HG02678 (cell line): Measurements from ENCODE around the gene LTBP2.

Experiments used
- ATAC-seq: cut with Tn5 transposase; IDR thresholded peaks from one replicate; pipeline ENCODE4 v1.9.1; 2021; ENCODE audit warnings: mild to moderate bottlenecking, moderate library complexity; ENCODE audit not compliant: unreplicated experiment

Gene LTBP2

DNA sequence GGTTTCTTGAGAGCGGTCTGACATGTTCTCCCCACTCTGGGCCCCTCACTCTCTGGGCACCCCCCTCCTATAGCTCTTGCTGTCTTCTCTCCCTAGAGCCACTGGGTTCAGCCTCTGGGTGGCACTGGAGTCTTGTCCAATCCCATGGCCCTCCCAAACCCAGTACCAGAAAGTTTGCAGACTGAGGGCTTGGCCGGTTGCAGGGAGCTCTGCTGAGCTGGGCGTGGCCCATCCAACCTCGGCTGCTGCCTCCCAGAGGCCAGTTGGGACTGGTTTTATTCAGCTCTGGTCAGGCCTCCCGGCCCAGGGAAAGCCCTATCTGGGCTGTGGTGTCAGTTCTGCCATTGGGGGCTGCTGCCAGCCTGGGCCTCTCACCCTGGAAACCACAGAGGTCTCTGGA is 80.6 kb downstream of the LTBP2 start:
- no peak for ATAC-seq

GRCh38 chr14:74531006-74531405 is 81.0 kb downstream of the LTBP2 start:
- ATAC-seq, result no peak

GRCh38 chr14:74528886-74529285 is 83.2 kb downstream of the LTBP2 start:
- ATAC-seq, result no peak

DNA sequence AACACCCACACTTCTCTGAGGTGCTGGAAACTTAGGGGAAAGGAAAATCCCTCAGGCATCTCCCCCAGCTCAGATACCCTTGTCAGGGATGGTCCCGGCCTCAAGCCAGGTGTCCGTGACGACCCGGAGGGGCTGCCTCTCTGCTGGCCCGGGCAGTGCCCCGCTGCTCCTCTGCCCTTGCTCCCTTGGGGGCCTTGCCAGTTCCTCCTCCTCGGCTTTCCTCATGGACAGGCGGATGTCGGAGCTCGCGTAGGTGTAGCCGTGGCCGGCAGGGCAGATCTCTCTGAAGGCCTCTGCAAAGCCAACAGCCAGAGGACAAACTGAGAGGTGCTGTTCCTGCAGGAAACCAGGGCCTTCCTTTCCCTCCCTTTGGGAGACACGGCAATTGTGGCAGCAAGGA is 83.6 kb downstream of the LTBP2 start:
- ATAC-seq, result no peak

GRCh38 chr14:74527736-74528280 is 84.2 kb downstream of the LTBP2 start:
- no peak for ATAC-seq

GRCh38 chr14:74526854-74527585 is 85.0 kb downstream of the LTBP2 start:
- ATAC-seq, result no peak

GRCh38 chr14:74525361-74525851 is 86.6 kb downstream of the LTBP2 start:
- ATAC-seq, result no peak

DNA sequence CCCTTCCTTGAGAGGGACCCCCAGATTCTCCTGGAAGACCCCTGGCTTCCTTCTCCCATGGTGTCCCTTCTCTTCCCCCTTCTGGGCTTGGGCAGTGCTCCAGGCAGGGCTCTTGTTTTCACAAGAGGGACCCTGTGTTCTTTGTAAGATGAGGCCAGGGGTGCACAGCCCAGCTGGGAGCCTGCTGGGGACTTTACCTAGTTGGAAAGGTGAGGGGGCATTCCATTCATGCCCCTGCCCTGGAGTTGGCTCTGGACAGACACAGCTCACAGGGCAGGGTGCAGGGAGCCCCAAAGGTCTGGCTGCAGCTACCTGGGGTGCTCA is 87.3 kb downstream of the LTBP2 start:
- no peak for ATAC-seq

GRCh38 chr14:74524076-74524811 is 87.8 kb downstream of the LTBP2 start:
- no peak for ATAC-seq

DNA sequence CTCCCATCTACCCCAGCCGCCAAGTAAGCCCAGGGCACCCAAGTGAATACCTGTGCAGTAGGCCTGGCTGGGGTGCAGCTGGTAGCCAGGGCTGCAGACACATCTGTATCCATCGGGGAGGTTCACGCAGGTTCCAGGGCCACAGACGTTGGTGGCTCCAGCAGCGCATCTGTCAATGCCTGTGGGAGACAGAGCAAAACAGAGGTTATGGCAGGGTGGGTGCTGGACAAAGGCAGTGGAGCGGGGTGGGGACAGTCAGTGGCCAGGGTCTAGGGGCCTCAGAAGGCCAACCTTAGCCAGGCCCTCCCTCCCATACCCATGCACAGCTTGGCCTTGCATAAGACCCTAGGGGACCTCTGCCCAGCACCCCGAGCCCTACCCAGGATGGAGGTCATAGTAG is 89.3 kb downstream of the LTBP2 start:
- ATAC-seq, result no peak

- ATAC-seq, result no peak
Measured at GRCh38 chr14:74521756-74522155, 90.3 kb downstream of the LTBP2 start.

- ATAC-seq, result no peak
Measured at GRCh38 chr14:74519316-74520074, 92.5 kb downstream of the LTBP2 start.

DNA sequence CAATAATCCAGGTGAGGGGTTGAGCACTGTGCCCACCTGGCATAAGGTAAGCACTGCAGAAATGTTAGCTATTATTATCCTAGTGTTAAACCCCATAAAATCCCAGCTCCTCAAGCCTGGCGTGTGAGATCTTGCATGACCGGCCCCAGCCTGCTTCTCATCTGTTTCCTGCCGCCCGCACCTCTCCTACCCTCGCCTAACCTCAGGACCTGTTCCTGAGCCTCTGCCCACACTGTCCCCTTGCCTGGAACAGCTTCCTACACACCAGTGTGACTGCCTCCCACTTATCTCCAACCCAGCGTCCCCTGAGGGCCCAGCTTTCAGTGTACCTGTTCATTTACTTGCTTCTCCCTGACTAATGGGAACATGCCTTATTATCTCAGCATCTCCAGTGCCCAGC is 93.8 kb downstream of the LTBP2 start:
- ATAC-seq, result no peak

- no peak for ATAC-seq
Measured at GRCh38 chr14:74517731-74518130, 94.3 kb downstream of the LTBP2 start.

- ATAC-seq, result no peak
Measured at GRCh38 chr14:74516451-74517160, 95.4 kb downstream of the LTBP2 start.

GRCh38 chr14:74515891-74516412 is 96.1 kb downstream of the LTBP2 start:
- no peak for ATAC-seq

GRCh38 chr14:74514471-74514941 is 97.5 kb downstream of the LTBP2 start:
- ATAC-seq, result no peak

- ATAC-seq, result no peak
Measured at GRCh38 chr14:74511966-74512830, 99.8 kb downstream of the LTBP2 start.

GRCh38 chr14:74510959-74511409 is 101.1 kb downstream of the LTBP2 start:
- no peak for ATAC-seq
